ENCODE measurements around the gene EYS.

EYS gene

DNA sequence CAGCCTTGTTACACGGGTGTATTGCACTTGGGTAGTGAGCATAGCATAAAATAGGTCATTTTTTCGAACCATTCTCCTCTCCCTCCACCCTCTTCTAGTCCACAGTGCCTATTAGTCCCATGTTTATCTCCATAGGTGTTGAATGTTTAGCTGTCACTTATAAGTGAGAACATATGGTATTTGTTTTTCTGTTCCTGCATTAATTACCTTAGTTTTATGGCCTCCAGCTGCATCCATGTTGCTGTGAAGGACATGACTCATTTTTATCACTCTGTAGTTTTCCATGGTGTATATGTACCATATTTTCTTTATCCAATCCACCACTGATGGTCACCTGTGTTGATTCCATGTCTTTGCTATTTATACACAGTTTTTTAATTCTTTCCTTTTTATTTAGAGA is 889.5 kb downstream of the EYS start:
- no peak for DNase-seq (ENCODE audit: low read depth)

DNA sequence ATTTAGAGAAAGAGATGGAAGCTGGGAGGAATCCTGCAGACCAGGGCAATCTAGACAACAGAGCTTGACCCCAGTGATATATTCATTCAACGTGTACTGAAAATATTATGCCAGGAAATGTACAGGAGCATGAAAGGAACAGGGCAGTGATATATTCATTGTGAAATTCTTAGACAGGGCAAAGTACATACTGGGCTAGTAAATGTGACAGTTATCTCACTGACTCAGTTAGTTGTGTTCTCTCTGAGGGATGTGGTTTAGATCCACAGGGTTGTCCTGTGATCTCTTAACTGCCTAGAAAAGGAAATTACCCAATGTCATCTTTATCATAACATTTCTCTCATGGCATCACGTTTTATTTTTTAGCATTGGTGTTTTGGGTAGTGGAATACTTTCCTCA is 891.3 kb downstream of the EYS start:
- DNase-seq (ENCODE audit: low read depth), result no peak

DNA sequence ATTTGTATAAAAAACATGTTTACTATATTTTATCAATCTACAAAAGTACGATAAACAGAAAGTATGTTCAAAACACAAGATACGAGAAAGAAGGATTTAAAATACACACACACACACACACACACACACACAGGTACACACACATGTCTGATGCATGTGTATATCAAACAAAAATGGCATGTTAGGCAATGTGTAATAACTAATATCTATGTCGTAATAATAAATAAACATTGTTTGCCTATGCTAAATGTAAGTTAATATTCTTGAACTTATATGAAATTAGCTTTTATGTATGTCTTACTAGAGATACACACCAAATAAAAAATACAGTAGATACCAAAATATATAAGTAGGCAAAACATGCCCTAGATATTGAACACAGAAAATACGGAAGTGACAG is 894.9 kb downstream of the EYS start:
- DNase-seq (ENCODE audit: low read depth), result no peak

DNA sequence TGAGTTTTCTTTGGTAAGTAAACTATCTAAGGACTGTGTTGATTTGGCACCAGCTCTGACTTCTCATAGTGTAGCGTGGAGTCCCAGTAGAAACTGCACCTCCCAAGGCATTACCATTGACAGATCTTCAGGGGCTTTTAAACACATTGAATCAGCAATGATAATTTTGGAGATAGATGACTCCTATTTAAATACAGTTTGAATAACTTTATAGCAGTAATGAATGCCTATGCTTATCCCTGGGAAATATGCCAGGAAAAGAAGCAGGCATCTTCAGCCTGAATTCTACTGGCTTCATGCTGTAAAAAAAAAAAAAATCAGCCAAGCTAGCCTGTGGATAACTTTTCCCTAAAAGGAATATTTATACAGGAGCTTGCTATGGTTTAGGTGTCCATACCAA is 895.9 kb downstream of the EYS start:
- DNase-seq (ENCODE audit: low read depth), result no peak

DNA sequence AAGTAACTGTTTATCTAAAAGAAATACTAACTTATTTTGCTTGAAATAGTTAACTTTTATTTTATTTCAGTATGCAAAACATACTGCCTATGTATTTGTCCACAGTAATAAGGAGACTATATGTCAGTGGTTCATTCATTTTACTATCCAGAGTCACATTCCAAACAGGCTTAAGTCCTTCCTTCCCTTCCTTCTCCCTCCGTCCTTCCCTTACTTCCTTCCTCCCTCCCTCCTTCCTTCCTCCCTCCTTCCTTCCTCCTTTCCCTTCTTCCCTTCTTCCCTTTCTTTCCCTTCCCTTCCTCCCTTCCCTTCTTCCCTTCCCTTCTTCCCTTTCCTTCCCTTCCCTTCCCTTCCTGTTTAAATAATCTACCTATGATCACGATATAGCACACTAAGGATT is 899.2 kb downstream of the EYS start:
- no peak for DNase-seq (ENCODE audit: low read depth)

DNA sequence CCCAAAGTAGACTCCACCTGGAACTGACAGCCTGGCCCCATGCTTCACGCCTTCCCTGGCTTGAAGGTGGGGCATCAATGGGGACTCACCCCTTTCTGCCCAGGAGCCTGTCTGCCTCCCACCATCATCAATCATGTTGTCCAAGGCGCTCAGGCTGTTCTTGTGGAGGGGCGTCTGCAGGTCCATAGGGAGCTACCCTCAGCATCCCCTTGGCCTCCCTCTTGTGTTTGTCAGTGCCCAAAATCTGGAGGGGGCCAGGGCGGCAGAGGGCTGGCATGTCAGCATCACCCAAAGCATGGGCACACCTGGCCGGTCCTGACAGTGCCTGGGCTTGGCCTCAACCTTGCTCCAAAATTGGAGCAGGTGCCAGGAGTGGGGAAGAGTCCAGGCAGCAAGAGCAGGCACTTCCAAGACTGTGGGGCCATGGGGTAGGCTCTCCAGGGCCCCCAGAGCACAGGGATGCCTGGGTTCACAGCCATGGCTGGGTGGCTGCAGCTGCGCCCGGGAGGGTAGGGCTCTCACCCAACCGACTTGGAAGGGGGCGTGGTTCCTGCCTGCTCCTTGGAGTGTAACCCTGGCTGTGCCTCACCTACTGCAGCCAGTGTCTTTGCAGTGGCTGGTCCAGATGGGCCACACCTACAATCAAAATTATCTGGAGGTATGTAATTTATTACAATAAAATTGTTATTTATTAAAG is 903.4 kb downstream of the EYS start:
- DNase-seq (ENCODE audit: low read depth), result no peak

DNA sequence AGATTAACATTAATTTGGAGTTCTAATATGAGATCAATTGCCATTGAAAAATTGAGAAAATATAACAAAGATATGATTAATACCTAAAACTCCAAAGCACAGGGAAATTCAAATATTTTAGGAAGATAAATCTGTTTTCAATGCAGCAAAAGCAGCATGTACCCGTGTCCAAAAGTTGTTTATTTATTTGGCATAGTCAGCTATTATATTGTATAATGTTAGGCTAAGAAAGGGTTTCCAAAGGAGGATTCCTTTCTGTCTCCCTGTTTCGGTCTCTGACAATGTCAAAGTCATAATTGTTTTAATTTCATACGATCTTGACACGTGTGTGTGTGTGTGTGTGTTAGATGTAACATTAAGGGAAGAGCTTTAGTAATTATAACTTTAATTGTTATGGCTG is 914.5 kb downstream of the EYS start:
- DNase-seq (ENCODE audit: low read depth), result no peak

DNA sequence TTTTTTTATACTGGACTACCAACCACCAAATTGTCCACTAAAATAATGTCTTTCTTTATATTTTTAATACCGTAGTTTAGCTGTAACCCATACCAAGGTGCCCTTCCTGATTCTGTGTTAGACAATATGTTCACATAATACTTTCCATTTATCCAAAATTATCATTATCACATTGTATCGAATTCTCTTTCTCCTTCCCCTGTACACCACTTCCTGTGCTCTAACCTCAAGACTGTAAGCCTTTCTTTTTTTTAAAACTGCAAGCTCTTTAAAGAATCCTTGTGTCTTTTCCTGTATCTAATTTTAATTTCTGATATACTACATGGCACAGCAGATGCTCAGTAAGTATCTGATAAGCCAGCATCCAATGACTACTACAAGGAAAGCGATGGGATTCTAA is 917.5 kb downstream of the EYS start:
- DNase-seq (ENCODE audit: low read depth), result no peak

DNA sequence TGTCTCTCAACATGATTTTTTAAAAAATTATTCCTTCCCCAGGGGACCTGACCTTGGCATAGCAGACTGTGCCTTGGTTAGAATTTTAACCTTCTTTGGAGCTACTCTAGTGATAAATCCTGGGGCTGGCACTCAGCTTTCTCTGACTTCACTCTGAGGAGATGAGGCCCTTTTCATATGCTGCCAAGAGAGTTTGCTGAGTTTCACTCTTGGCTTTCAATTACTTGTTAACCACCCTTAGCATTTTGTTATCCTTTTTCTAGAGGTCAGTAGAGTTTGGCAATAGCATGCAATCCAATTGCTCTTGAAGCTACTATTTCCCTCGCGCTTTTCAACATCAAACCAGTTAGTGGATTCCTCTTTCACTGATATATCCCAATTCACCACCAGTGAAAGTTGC is 920.3 kb downstream of the EYS start:
- no peak for DNase-seq (ENCODE audit: low read depth)

DNA sequence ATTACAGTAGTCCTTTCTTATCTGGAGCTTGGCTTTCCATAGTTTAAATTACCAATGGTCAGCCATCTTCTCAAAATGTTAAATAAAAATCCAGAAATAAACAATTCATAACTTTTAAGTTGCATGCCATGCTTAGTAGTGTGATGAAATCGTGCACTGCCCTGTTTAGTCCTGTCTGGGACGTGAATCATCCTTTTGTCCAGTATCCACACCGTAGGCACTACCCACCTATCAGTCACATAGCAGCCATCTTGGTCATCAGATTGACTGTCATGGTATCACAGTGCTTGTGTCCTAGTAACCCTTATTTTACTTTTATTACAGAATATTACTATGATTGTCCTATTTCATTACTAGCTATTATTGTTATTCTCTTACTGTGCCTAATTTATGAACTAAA is 924.1 kb downstream of the EYS start:
- DNase-seq (ENCODE audit: low read depth), result no peak

DNA sequence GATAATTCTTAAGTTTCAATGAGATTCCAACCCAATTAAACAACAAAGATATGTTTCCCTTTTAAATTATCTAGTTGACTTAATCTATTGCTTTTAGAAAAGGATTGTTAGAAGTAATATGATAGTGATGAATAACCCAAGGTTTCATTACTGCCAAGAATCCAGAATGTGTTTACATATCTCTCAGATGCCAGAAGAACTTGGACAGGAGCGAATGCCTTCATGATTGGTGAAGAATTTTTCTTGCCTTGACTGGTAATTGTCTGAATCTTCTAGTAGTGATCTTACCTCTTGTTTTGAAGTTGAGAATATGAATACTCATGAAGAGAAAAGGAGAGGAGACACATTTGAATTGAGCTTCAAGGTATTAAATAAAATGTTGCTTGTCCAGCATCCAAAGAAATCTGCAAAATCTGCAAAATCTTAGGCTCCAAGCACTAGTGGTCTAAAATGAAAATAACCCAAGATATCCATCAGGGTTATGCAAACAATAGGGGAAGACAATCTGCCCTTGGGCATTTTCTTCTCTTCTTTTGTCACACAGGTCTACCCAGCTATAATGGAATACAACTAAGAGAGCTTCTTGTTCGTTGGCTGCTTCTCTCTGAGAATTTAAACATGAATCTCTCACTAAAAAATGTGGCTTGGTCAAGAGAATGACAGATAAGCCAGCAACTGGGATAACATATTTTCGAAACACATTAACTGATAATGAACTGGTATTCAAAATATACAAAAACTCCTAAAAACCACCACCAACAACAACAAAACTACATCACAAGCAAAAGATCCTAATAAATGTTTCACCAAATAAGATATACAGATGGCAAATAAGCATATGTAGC is 928.9 kb downstream of the EYS start:
- no peak for DNase-seq (ENCODE audit: low read depth)

DNA sequence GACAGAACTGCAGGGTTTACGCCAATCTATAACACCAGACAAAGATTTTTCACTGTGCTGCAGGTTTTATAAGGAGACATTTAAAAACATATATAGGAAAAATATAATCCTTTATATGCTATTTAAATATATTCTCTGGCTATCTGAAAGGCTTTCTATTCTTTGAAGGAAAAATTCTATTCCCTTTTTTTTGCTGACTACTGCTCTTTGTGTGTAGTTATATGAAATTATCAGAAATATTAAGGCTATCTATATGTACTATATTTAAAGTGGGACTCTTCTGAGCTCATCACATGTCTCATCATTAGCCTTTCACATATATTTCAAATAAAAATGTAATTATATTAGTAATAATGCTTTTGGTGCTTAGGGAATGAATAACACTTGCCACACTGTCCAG is 930.7 kb downstream of the EYS start:
- no peak for DNase-seq (ENCODE audit: low read depth)

DNA sequence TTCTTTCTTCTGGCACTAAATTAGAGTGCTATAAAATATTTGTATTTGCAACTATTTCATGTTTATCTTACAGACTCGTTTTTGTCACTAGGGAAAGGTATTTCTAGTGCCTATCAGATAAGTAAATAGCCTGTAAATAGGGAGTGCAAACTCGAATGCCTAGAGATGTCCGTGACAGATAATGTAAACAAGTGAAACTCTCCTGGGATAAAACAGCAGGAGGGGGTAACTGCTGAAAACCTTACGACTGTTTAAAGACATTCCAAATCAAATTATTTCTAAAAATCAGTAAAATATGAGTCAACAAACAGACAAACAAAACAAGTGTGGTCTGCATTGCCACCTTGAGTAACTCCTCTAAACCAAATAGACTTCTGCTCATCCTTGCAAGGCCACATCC is 932.1 kb downstream of the EYS start:
- DNase-seq (ENCODE audit: low read depth), result no peak

DNA sequence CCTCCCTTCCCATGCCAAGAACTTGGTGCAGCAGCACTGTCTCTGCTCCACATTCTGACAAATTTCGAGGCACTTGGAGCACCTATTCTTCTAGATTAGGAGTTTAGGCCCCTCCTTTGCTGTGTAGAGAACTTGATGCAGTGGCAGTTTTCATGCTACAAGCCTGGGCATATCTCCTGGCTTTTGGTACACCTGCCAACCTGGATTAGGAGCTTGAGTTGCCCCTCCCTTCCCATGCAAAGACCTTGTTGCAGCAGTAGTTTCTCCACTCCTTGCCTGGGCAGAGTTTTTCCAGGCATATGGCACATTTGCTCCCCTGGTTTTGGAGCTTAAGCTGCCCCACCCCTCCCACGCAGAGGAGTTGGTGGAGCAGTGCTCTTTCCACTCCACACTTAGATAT is 956.1 kb downstream of the EYS start:
- DNase-seq (ENCODE audit: low read depth), result no peak

DNA sequence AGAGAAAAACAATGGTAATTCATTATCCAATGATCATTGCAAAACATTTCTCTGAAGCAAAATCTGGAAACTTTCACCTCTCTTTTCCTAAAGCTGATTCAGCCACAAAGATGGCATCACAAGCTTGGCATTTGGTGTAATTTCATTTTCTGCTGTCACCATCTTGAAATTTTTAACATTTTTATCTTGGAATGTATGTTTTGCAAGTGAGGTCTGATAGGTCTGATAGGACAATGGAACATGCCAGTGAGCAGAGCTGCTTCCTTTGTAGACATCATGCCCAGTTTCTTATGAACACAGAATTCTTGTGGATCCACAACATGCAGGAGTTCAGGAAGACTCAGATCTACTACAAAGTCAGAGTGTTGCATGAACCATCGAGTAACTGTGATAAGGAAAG is 969.6 kb downstream of the EYS start:
- no peak for DNase-seq (ENCODE audit: low read depth)

DNA sequence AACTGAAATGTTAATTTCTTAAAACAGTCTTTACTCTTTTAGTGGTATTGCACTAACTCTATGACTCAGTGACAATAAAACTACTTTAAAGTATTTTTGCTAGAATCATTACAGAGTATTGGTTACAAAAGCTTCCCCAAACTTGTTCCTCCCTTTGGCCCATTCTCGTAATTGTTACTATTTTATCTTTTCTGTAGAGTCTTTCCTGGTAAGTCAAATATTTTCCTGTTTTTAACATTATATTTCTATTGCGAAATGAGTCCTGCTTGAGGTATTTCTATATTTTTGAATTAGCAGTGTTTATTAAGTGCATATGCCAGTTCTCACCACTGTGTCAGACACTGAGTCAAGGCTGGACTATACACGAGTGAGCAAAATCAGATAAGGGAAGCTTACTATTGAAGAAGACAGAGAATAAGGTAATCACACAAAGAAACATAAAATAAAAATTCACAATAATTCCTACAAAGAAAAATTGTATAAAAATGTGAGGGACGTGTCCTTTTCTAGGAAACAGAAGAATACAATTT is 970.5 kb downstream of the EYS start:
- DNase-seq (ENCODE audit: low read depth), result no peak

DNA sequence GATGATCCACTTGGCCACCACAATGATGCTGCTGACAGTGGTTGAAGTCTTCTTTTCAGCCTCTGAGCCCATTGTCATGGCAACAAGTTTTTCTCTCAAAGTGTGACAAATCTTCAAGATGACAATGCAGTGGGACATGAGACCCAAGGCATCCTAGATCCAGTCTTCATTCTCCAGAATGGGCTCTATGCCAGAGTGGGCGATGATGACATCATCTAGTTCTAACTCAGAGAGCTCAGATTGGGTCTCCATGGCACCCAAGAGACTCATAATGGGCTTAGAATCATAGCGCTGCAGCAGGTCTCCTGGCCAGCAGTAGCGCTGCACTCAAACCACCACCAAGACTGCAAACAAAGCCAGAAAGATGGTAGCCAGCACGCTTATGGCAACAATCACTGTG is 973.6 kb downstream of the EYS start:
- DNase-seq (ENCODE audit: low read depth), result no peak

DNA sequence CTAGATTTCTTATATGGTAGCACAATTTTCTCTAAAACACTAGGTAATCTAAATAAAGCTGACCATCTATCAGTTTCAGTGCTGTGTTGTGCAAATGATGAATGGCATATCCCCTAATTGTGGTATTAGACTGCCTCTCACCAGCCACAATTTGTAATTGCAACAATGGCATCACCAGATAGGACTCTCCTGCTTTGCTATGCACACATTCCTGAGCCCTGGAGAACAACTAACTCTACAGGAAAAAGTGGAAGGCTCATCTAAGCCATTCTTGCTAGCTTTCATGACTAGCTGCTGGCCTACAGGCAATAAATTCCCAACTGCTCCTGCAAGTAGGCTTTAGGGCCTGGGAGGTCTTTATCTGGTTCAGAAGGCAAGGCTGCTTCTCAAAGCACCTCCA is 974.1 kb downstream of the EYS start:
- DNase-seq (ENCODE audit: low read depth), result no peak

DNA sequence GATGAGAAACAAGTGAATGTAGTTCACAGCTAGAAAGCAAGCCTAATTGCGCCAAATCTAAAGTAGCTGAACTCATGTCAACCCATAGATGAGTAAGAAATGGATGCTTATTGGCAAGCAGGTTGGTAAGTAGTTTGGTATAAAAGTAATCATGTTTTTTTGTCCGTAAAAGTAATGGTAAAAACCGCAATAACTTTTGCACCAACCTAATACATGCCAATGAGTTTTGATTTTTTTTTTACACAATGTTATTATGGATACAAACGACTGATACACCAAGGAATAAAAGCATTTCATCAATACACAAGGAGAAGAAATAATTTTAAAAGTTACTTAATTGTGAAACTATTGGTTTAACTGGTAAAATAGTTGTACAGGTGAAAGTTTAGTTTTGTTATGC is 977.5 kb downstream of the EYS start:
- DNase-seq (ENCODE audit: low read depth), result no peak

DNA sequence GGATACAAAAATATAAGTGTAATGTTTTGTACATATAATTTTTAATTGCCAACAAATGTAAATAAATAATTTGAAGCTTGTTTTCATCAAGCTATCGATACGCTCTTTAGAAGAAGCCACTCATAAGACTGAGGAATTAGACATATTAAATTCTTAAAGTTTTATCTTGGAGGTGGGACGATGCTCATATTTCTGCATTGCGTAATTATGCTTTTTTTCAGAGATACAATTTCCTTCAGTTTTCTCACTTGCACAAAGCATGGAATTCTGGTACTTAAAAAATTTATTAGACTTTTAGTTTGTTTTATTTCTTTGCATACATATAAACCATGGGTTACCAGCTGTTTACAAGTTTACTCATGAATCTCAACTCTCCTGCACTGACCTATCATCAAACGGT is 980.0 kb downstream of the EYS start:
- no peak for DNase-seq (ENCODE audit: low read depth)

DNA sequence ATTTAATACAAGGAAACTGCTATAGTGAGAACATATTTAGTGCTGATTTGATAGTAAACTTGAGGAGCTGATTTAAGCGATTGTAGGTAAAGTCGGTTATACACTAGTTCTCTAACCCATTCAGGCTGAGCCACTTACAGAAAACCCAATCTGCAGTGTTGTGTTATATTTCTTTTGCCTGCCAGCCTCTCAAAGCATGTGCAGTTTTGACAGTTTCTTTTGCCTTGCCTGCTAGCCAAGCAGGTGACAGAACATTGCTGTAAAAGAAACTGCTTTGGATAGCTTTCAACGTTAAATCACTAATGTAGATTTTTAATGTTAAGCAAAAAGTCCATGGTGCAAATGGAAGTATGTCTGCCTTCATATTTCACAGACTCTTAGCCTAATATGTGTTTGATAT is 982.9 kb downstream of the EYS start:
- no peak for DNase-seq (ENCODE audit: low read depth)

DNA sequence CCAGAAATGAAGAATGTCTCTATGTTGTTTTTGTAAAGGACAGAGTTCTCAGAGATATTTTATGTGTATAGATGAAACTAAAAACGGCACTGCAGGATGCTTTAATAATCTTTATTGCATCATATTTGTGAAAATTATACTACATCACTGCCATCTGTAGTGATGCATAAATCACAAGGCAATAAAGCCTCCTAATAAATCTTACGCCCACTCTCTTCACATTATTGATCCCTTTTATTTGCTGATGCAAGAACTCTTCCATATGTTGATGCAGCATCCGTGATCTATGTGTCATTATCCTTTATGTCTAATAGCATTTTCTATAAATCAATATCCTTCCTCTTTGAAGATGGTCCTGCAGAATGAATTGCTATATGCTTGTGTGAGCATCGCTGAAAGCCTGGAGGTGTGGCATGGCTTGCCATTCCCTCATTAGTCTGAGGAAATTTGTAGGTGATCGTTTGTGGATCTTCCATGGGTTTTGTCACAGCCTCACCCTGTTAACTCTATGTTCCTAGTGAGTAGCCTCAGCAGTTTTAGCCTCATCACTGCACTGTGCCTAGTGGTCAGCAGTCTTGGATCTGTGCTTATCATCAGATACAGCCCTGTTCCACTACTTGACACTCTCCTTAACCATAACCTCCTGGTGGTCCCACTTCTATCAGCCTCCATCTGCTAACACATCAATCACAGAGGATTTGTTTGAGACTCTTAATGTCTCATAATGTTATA is 983.5 kb downstream of the EYS start:
- no peak for DNase-seq (ENCODE audit: low read depth)

DNA sequence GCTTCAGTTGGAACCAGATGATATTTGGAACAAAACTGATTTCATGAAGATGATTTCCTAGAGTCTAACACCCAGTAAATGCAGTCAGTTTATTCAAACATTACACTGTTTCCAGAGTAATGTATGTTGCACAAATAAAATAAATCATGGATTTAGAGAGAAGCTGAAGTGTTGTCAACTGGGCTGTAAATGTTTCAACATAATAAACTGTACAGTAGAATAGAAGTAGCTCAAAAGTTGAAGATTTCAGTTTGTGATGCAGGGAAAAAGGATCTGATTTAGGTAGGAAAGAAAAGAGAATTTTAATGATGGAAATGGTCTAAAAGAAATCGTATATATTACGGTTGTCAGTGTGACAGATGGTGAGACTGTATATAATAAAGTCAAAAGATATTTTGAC is 985.2 kb downstream of the EYS start:
- no peak for DNase-seq (ENCODE audit: low read depth)

Data from stimulated activated CD8-positive, alpha-beta memory T cell treated with anti-CD3 and anti-CD28 coated beads, Interleukin-4, amount 100 ng/mL, for 24 hours (primary cell).